ENCODE results near the gene ANAPC1.

DNA sequence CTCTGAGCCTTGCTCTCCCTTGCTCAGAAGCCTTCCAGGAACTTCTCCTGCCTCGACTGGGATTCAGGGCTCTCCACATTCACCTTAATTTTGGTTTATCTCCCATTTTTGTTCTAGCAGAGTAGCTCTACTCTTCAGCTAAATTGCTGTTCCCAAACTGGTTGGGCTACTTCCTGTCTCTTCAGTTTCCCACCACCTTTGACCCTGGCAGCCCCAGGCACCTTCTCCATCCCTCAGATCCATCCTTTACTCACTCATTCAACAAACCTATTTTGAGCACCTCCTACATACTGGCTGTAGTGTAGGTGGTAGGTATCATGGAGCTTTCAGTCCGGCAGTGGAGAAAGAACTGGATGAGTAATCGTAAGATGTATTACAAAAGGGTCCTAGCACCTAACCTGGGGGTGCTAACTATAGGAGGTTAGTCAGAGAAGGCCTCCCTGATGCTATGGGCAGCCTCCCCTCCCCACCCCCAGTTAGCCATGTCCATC is 40.7 kb upstream of the ANAPC1 start:
- TF ChIP-seq CTCF (IDR thresholded peaks at IDR 0.05) (no peak), EZH2 (IDR thresholded peaks at IDR 0.05; ENCODE audit: borderline replicate concordance, insufficient read depth, low read depth, low read length, poor library complexity, severe bottlenecking) (no peak)
